ENCODE results near the gene TEAD1. TPM values are rescaled to one million over a fixed set of nuclear protein-coding genes. Genes with fewer than 3 reads are reported as not detected.

Gene TEAD1
- total and polyA plus RNA-seq, 2 experiments from 2014 or later = 24.5 to 103 TPM

DNA sequence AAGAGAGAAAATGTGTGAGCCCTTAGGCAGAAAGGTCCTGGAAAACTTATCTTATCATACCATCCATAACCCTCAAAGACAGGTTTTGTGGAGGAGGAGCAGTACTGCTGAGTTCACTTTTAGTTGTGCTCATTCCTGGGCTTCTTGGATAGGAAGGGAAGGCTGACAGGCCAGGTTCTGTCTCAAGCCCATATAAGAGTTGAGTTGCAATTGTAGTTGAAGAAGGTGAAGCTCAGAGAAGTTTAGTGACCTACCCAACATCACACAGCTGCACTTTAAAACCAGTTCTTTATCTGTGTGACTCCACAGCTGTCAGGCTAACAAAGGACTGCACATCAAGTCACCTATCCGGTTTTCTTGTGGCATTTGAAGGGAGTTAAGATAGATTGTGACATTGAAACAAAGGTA lies 13.0 kb downstream of the TEAD1 start:
- peaks cover 100% of the 10 kb centered on the region for H3K79me2 ChIP-seq (replicated peaks; ENCODE audit: insufficient read depth)
- no peaks in the 10 kb centered on the region for H3K9me2 ChIP-seq (ENCODE audit: insufficient read depth)
- no peaks in the 10 kb centered on the region for H3K36me3 ChIP-seq (ENCODE audit: insufficient read depth)
- H4K20me1 ChIP-seq (replicated peaks; ENCODE audit: insufficient read depth) = peaks cover 90% of the 10 kb centered on the region
- TF ChIP-seq STAT1 (IDR thresholded peaks at IDR 0.05; ENCODE audit: unreplicated experiment) = no peak
- TF ChIP-seq, protein P1, sequence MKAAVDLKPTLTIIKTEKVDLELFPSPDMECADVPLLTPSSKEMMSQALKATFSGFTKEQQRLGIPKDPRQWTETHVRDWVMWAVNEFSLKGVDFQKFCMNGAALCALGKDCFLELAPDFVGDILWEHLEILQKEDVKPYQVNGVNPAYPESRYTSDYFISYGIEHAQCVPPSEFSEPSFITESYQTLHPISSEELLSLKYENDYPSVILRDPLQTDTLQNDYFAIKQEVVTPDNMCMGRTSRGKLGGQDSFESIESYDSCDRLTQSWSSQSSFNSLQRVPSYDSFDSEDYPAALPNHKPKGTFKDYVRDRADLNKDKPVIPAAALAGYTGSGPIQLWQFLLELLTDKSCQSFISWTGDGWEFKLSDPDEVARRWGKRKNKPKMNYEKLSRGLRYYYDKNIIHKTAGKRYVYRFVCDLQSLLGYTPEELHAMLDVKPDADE (IDR thresholded peaks at IDR 0.05) = no peak
- TF ChIP-seq NANOG (IDR thresholded peaks at IDR 0.05; ENCODE audit: borderline replicate concordance) = no peak
- H3K27ac ChIP-seq (ENCODE audit: low read depth) = no peak overlapping the region
- peak overlapping the region; percentile 27; the same call in 1 of the 2 replicates for H3K4me3 ChIP-seq
- H3K4me2 ChIP-seq = peak overlapping the region; percentile 69
- Mint-ChIP-seq H3K27me3 (ENCODE audit: insufficient read depth, low read depth, poor library complexity) (peaks cover 15% of the 10 kb centered on the region), H3K4me1 (peaks cover 93% of the 10 kb centered on the region), H3K27ac (no peak overlapping the region), H3K4me3 (peak overlapping the region; percentile 50; the same call in 2 of the 3 replicates), H3K36me3 (ENCODE audit: low read depth) (peaks cover 3% of the 10 kb centered on the region; the same call in 2 of the 3 replicates), H3K9me3 (no peaks in the 10 kb centered on the region; the same call in 2 of the 3 replicates)
- H2AFZ ChIP-seq = no peak overlapping the region
- H3K27me3 ChIP-seq (ENCODE audit: insufficient read depth) = peaks cover 32% of the 10 kb centered on the region
- H3K4me1 ChIP-seq (ENCODE audit: insufficient read depth) = peaks cover 93% of the 10 kb centered on the region
- DNase-seq (ENCODE audit: low spot score) = no peak
- no peaks in the 10 kb centered on the region for H3F3A ChIP-seq (replicated peaks; ENCODE audit: low read depth)
- ATAC-seq = no peak; the same call in 2 of the 3 replicates

DNA sequence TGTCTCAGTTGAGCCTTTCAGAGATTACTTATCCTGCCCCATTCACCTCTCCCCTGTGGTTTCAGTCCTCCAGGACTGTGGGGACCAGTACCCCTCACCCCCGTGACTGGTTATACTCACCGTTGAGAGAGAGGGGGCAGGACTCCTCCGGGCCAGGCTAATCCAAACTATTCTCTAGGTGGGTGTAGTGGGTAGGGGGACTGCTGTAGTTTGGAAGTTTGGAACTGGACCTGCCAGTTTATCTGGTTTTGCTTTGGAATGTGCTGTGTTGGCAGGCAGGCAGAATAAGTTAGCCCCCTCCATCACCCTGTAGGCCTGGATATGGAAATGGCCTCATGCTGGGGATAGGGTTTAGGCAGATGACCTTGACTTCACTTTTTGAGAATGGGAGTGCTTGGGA lies 13.5 kb downstream of the TEAD1 start:
- Histone ChIP-seq H3K4me1 (ENCODE audit: insufficient read depth) (peaks cover 93% of the 10 kb centered on the region), H3K79me2 (replicated peaks; ENCODE audit: insufficient read depth) (peaks cover 100% of the 10 kb centered on the region), H3K27ac (ENCODE audit: low read depth) (no peak overlapping the region), H2AFZ (no peak overlapping the region), H3F3A (replicated peaks; ENCODE audit: low read depth) (no peaks in the 10 kb centered on the region), H3K4me3 (peak overlapping the region; percentile 27; the same call in 1 of the 2 replicates), H3K9me2 (ENCODE audit: insufficient read depth) (no peaks in the 10 kb centered on the region), H3K4me2 (peak overlapping the region; percentile 69), H3K36me3 (ENCODE audit: insufficient read depth) (no peaks in the 10 kb centered on the region), H3K27me3 (ENCODE audit: insufficient read depth) (peaks cover 32% of the 10 kb centered on the region), H4K20me1 (replicated peaks; ENCODE audit: insufficient read depth) (peaks cover 90% of the 10 kb centered on the region)
- Mint-ChIP-seq H3K9me3 (no peaks in the 10 kb centered on the region; the same call in 2 of the 3 replicates), H3K27ac (no peak overlapping the region), H3K4me3 (peak overlapping the region; percentile 50), H3K4me1 (peaks cover 93% of the 10 kb centered on the region), H3K27me3 (ENCODE audit: insufficient read depth, low read depth, poor library complexity) (peaks cover 15% of the 10 kb centered on the region), H3K36me3 (ENCODE audit: low read depth) (peaks cover 3% of the 10 kb centered on the region; the same call in 2 of the 3 replicates)
- DNase-seq (ENCODE audit: low spot score) = peak; percentile 94
- ATAC-seq = peak; percentile 81
- 0 out of 2 replicates have a peak, but pooled peaks have one; percentile 13 for TF ChIP-seq ZNF114 (CRISPR knock-in tag; IDR thresholded peaks at IDR 0.05)
- TF ChIP-seq JUNB (IDR thresholded peaks at IDR 0.05; ENCODE audit: unreplicated experiment) = no peak
- TF ChIP-seq ZNF462 (CRISPR knock-in tag; IDR thresholded peaks at IDR 0.05) = peak; percentile 36
- no peak for TF ChIP-seq EZH2phosphoT487 (IDR thresholded peaks at IDR 0.05; ENCODE audit: unreplicated experiment)
- peak; percentile 12 to 24; a peak in 2 of 4 replicates for TF ChIP-seq CTCF (conservative IDR thresholded peaks at IDR 0.05; ENCODE audit: low read depth in 2 of 2)
- TF ChIP-seq NANOG (IDR thresholded peaks at IDR 0.05; ENCODE audit: borderline replicate concordance) = 0 out of 2 replicates have a peak, but pooled peaks have one; percentile 13
- TF ChIP-seq POLR2AphosphoS5 (IDR thresholded peaks at IDR 0.05; ENCODE audit: low read depth) = peak; percentile 67
- peak; percentile 20; the same call in 1 of the 2 replicates for TF ChIP-seq CREB1 (CRISPR knock-in tag; IDR thresholded peaks at IDR 0.05; ENCODE audit: low read depth)
